MM.1S (cell line): ENCODE results near the gene MZT2B.
"Not testable (repeated sequence)": the region's sequence is repeated elsewhere in the genome, so short reads cannot be mapped to it uniquely, and the experiment has no call there.

Experiments
- DNase-seq: peaks from one replicate; pipeline ENCODE4 v3.0.0-alpha.2; 2015
- H2AFZ ChIP-seq: fragments of 300-600 bp; sonication (generic); 2 replicates; pipeline ENCODE4 v1.6.0; 2016; ENCODE audit warnings: antibody characterized with exemption, low read length
- H3F3A ChIP-seq: fragments of 300-600 bp; sonication (generic); 2 replicates; pipeline ENCODE4 v1.6.1; 2016; ENCODE audit warnings: mild to moderate bottlenecking, antibody characterized with exemption, low read length, moderate library complexity, mixed read lengths; ENCODE audit not compliant: insufficient read depth
- H3K27ac ChIP-seq: fragments of 300-600 bp; sonication (generic); 2 replicates; pipeline ENCODE4 v1.5.1; 2016; ENCODE audit warnings: mild to moderate bottlenecking, low read length
- H3K27me3 ChIP-seq: fragments of 300-600 bp; sonication (generic); replicated peaks from 2 replicates; pipeline ENCODE4 v1.6.0; 2016; ENCODE audit warnings: low read length; ENCODE audit not compliant: insufficient read depth
- H3K36me3 ChIP-seq: fragments of 300-600 bp; sonication (generic); replicated peaks from 2 replicates; pipeline ENCODE4 v1.6.1; 2016; ENCODE audit warnings: mild to moderate bottlenecking, low read length, mixed read lengths; ENCODE audit not compliant: insufficient read depth
- H3K4me1 ChIP-seq: fragments of 300-600 bp; sonication (generic); 2 replicates; pipeline ENCODE4 v1.6.1; 2016; ENCODE audit warnings: low read length, mixed read lengths
- H3K4me2 ChIP-seq: fragments of 300-600 bp; sonication (generic); 2 replicates; pipeline ENCODE4 v1.6.0; 2016; ENCODE audit warnings: low read depth, low read length
- H3K4me3 ChIP-seq: fragments of 300-600 bp; sonication (generic); 2 replicates; pipeline ENCODE4 v1.5.1; 2016; ENCODE audit warnings: low read length, mixed read lengths
- H3K79me2 ChIP-seq: fragments of 300-600 bp; sonication (generic); 2 replicates; pipeline ENCODE4 v1.6.1; 2016; ENCODE audit warnings: mixed run types, low read length, mixed read lengths
- H3K9ac ChIP-seq: fragments of 300-600 bp; sonication (generic); 2 replicates; pipeline ENCODE4 v1.6.1; 2016; ENCODE audit warnings: low read length, mixed read lengths
- H3K9me2 ChIP-seq: fragments of 300-600 bp; sonication (generic); replicated peaks from 2 replicates; pipeline ENCODE4 v1.6.1; 2016; ENCODE audit warnings: mild to moderate bottlenecking, low read length, mixed read lengths; ENCODE audit not compliant: insufficient read depth
- H3K9me3 ChIP-seq: fragments of 300-600 bp; sonication (generic); replicated peaks from 2 replicates; pipeline ENCODE4 v1.6.1; 2016; ENCODE audit warnings: mild to moderate bottlenecking, low read length, mixed read lengths; ENCODE audit not compliant: insufficient read depth
- H4K20me1 ChIP-seq: fragments of 300-600 bp; sonication (generic); 2 replicates; pipeline ENCODE4 v1.6.1; 2016; ENCODE audit warnings: mild to moderate bottlenecking, low read length, moderate library complexity, mixed read lengths; ENCODE audit not compliant: insufficient read depth
- EZH2 ChIP-seq: fragments of 300-600 bp; sonication (generic); optimal IDR thresholded peaks from 2 replicates; pipeline ENCODE3; 2017; ENCODE audit warnings: low read depth, mild to moderate bottlenecking, antibody characterized with exemption, low read length, mixed read lengths
- EZH2phosphoT487 ChIP-seq: fragments of 300-600 bp; sonication (generic); IDR thresholded peaks from 2 replicates; pipeline ENCODE4 v1.6.1; 2018; ENCODE audit warnings: antibody characterized with exemption, low read length
- TF ChIP-seq, protein P1 (sequence below): fragments of 300-600 bp; sonication (generic); IDR thresholded peaks from 2 replicates; pipeline ENCODE4 v1.5.1; 2016; ENCODE audit warnings: antibody characterized with exemption, low read length, mixed read lengths

Gene MZT2B

DNA sequence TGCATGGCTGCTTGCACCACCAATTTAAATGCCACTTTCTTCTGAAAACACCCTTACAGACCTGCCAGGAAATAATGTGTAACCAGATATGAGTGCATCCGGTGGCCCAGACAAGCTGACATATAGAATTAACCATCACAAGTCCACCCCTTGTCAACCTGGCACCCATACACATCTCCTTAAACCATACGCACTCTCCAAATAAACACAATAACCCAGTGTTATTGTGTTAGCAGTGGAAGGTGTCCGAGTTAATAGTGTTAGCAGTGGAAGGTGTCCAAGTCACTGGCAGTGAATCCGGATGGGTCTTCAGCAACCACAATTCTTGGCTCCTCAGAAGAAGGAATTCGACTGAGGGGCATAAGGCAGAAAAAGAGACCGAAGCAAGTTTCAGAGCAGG, 33.5 kb upstream of the MZT2B start:
- H3K36me3 ChIP-seq, DNase-seq, H3K9me3 ChIP-seq, H3K9ac ChIP-seq, H3K4me1 ChIP-seq, H3K27ac ChIP-seq, H4K20me1 ChIP-seq, H3K4me3 ChIP-seq, H3K4me2 ChIP-seq, H3K79me2 ChIP-seq, H2AFZ ChIP-seq, H3F3A ChIP-seq, H3K9me2 ChIP-seq, H3K27me3 ChIP-seq: not testable (repeated sequence)

DNA sequence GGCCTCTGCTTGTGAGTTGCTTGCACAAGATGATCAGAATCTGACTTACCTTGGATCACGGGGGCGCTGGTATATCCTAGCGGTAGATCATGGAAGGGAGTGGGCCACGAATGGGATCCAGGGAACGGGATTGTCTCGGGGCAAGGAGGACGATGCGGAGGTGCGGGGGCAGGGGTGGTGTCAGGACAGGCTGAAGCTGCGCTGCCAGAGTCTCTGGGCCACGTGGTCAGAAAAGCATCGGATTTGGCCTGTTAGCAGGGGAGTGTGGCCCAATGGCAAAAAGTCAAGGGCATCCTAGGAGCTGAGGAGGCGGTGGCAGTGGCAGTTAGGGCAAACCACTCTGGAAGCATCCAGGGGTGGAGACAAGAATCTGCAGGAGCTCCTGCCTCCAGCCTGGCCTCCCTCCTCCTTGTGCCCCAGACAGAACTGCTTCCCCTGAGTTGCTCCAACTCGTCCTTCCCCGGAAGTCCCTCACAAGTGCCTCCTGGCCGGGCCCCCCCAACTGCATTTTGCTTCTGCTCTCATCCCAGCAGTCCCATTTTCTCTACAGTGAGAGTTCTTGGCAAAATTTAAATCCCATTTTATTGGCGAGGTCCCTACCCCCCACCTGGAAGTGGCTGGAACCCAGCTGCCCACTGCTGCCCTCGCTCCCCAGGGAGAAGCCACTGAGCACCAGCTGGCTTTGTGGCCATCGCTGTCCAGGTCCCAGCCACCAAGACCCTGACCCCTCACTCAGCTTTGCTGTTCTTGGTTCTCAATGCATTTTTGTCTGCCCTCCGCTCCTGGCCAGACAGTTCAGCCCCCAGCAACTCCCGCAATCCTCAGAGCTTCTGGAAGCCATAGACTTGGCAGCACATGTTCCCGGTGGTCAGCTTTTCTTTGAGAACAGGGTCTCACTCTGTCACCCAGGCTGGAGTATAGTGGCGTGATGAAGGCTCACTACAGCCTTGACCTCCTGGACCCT, 31.6 kb upstream of the MZT2B start:
- no peak overlapping the region for H3K27ac ChIP-seq
- H4K20me1 ChIP-seq, result no peaks in the 10 kb centered on the region
- DNase-seq, result no peak
- no peak for TF ChIP-seq EZH2
- TF ChIP-seq, protein P1, sequence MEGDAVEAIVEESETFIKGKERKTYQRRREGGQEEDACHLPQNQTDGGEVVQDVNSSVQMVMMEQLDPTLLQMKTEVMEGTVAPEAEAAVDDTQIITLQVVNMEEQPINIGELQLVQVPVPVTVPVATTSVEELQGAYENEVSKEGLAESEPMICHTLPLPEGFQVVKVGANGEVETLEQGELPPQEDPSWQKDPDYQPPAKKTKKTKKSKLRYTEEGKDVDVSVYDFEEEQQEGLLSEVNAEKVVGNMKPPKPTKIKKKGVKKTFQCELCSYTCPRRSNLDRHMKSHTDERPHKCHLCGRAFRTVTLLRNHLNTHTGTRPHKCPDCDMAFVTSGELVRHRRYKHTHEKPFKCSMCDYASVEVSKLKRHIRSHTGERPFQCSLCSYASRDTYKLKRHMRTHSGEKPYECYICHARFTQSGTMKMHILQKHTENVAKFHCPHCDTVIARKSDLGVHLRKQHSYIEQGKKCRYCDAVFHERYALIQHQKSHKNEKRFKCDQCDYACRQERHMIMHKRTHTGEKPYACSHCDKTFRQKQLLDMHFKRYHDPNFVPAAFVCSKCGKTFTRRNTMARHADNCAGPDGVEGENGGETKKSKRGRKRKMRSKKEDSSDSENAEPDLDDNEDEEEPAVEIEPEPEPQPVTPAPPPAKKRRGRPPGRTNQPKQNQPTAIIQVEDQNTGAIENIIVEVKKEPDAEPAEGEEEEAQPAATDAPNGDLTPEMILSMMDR, result no peak
- no peak for TF ChIP-seq EZH2phosphoT487
- no peak overlapping the region for H3K9ac ChIP-seq
- no peaks in the 10 kb centered on the region for H3K36me3 ChIP-seq
- H2AFZ ChIP-seq, result no peak overlapping the region
- H3K9me3 ChIP-seq, result no peaks in the 10 kb centered on the region
- H3F3A ChIP-seq, result no peaks in the 10 kb centered on the region
- no peaks in the 10 kb centered on the region for H3K4me1 ChIP-seq
- H3K4me2 ChIP-seq, result no peak overlapping the region
- no peaks in the 10 kb centered on the region for H3K9me2 ChIP-seq
- H3K27me3 ChIP-seq, result no peaks in the 10 kb centered on the region
- no peaks in the 10 kb centered on the region for H3K79me2 ChIP-seq
- H3K4me3 ChIP-seq, result no peak overlapping the region

DNA sequence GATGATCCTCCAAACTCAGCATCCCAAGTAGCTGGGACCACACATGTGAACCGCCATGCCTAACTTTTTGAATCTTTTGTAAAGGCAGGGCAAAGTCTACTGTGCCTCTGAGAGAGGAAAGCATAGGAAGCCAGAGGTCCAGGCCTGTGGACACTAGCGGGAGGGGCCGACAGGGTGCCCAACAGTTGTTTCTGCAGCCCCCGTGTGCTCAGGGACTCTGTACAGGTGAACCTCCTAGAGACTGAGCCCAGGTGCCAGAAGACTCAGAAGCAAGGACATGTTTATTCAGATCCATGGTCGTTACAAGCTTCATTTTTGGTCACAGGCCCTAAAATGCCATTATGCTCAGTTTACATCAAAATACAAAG, 30.9 kb upstream of the MZT2B start:
- H3K4me2 ChIP-seq, DNase-seq, H3K4me3 ChIP-seq, H4K20me1 ChIP-seq, H3K36me3 ChIP-seq, H3F3A ChIP-seq, H2AFZ ChIP-seq, H3K9ac ChIP-seq, H3K79me2 ChIP-seq, H3K27me3 ChIP-seq, H3K9me3 ChIP-seq, H3K4me1 ChIP-seq, H3K9me2 ChIP-seq, H3K27ac ChIP-seq: not testable (repeated sequence)

DNA sequence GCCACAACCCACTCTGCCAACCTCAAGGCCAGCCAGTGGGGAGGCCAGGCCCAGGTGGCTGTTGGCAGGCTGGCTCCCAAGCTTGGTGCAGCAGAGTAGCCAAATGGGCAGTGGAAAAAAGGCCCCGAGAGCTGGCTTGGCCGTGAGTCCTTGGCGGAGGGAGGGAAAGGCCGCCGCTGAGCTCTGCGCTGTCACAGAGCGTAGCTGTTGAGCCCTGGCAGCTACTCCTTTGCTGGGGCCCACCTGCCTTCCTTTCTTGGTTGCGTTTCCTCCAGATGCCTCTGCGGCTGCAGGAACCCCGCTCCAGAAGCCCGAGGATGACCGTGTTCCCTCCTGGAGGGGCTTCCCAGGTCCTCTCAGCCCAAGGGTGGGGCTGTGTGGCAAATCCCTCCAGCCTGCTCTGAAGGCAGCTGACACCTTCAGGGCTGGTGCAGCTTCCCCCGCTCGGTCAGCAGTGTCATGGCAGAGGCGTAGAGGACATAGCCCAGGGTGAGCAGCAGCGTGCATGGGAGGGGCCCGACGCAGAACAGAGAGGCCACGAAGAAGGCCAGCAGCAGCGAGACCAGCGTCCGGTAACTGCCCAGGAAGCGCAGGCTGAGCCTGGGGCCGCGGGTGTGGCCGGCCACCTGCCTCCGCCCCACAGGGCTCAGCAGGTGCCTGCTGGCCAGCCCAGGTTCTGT, 29.8 kb upstream of the MZT2B start:
- H3K27ac ChIP-seq, H2AFZ ChIP-seq, H3K36me3 ChIP-seq, H3K27me3 ChIP-seq, H3F3A ChIP-seq, H3K9me2 ChIP-seq, H4K20me1 ChIP-seq, H3K9me3 ChIP-seq, H3K4me2 ChIP-seq, DNase-seq, H3K9ac ChIP-seq, H3K4me3 ChIP-seq, H3K79me2 ChIP-seq, H3K4me1 ChIP-seq: not testable (repeated sequence)
